ENCODE results near the gene PHLPP2.

PHLPP2 gene, protein sequence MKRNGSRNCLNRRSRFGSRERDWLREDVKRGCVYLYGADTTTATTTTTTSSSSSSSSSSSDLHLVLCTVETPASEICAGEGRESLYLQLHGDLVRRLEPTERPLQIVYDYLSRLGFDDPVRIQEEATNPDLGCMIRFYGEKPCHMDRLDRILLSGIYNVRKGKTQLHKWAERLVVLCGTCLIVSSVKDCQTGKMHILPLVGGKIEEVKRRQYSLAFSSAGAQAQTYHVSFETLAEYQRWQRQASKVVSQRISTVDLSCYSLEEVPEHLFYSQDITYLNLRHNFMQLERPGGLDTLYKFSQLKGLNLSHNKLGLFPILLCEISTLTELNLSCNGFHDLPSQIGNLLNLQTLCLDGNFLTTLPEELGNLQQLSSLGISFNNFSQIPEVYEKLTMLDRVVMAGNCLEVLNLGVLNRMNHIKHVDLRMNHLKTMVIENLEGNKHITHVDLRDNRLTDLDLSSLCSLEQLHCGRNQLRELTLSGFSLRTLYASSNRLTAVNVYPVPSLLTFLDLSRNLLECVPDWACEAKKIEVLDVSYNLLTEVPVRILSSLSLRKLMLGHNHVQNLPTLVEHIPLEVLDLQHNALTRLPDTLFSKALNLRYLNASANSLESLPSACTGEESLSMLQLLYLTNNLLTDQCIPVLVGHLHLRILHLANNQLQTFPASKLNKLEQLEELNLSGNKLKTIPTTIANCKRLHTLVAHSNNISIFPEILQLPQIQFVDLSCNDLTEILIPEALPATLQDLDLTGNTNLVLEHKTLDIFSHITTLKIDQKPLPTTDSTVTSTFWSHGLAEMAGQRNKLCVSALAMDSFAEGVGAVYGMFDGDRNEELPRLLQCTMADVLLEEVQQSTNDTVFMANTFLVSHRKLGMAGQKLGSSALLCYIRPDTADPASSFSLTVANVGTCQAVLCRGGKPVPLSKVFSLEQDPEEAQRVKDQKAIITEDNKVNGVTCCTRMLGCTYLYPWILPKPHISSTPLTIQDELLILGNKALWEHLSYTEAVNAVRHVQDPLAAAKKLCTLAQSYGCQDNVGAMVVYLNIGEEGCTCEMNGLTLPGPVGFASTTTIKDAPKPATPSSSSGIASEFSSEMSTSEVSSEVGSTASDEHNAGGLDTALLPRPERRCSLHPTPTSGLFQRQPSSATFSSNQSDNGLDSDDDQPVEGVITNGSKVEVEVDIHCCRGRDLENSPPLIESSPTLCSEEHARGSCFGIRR (N-terminal part only)

DNA sequence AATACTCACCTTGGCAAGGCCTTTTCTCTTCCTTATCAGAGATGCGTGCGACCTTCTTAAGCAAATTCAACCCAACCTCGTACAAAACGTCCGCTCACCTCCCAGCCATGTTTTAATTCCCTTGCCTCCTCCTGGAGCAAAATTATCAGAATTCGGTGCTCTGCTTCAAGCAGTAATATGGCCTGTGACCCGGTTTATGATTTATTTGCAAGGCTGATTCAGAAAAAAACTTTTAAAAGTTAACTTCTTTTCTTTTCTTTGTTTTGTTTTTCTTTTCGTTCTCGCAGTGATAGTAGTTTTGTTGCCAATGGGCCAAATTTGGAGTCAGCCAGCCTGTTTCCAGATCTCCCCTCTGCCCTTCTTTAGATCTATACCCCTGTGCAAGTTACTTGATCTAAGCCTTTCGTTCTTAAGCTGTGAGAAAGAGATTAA lies at the start of gene PHLPP2:
PHLPP2 (minus strand) TSS at position 382 of the 432 bp plus-strand sequence. CDS start 9,906 bp downstream, outside the sequence.
- DNase-seq, result no peak

DNA sequence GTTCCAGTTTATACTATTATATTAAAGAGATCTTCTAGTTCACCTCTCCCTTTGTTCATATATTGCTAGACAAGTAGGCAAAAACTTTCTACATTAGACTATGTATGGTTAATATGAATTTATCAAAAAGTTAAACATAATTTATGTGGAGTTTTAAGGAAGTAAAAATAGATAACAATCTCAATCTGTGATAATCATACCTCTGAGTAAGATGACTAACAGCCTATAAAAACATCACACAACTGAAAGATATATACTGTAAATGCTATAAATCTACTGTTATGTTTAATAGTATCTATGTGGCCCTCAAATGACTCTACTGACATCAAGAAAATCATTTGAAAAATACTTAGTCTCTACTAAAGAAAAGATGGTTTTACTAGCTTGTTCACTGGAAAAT lies 47.1 kb upstream of the PHLPP2 start:
- no peak for DNase-seq

DNA sequence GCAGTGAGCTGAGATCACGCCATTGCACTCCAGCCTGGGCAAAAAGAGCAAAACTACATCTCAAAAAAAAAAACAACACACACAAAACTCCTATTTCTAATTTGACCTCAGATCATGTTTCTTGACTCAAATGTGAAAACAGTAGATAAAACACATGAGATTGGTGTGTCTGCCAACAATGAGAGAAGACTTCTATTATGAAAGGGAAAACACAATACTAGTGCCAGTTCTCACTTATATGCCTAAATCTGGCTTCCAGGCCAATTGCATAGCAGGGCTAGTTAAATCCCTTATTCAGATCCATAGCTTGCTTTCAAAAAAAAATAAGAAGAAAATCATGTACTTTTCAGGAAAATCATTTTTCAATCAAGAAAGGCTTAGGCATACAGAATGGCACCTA lies 44.7 kb upstream of the PHLPP2 start:
- DNase-seq, result no peak

DNA sequence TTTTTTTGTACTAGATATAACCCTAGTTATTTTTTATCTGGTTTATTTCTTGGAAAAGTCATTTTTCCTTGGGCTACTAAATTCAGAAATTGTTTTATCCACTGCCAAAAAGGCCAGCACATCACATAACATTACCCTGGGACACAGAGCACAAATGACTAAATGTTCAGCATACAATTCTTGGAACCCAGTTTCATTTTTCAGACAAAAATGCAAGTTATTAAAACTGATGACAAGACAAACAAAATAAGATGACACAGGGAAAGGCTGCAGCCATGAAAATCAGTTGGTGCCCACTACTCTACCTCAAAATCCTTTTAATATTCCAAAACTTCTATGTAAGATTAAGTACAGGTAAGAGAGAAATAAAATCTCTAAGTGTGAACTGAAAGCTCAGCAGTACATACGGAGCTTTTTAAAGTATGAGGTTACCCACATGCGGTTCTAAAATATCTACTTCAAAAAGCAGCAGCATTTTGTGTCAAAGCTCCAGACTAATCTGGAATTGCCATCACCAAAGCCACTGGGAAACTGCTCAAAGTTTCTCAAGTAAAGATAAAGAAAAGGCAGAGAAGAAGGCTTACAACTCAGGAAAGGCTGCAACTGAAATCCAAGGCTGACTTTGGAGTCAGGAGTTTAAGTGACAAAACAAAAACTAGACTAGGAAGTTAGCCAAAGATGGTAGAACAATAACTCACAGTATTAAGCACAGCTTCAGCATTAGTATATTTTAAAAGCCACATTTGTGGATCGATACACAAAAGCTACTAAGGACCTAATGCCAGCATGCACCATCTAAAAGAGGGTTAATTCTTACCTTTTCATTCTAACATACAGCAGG lies 42.8 kb upstream of the PHLPP2 start:
- DNase-seq, result no peak

DNA sequence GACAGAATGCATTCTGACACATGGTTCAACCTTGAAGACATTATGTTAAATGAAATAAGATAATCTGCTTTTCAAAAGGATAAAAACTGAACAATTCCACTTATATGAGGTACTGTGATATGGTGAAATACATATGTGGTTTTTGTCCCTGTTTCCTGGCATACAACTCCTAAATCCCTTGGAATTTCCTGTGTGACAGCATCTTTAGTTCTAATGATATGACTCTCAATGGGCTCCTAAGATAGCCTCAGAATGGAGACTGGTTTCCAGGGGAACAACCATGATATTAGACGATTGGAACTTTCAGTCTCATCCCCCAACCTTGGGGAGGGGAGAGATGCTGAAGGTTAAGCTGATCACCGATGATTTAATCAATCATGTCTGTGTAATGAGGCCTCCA lies 37.7 kb upstream of the PHLPP2 start:
- no peak for DNase-seq

DNA sequence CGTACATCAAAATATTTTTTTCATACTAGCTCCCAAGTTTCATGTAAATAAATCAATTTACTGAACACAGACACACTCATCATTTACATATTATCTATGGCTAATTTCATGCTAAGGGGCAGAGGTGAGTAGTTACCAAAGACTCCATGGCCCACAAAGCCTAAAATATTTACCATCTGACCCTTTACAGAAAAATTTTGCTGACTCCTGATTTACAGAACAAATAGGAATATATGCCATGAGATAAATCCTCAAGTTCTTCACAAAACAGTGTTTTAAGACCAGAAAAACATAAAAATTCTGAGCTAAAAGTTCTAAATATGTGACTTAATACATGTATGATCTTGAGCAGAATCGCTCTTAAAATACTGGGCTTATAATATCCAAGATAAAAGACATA lies 36.6 kb upstream of the PHLPP2 start:
- no peak for DNase-seq

DNA sequence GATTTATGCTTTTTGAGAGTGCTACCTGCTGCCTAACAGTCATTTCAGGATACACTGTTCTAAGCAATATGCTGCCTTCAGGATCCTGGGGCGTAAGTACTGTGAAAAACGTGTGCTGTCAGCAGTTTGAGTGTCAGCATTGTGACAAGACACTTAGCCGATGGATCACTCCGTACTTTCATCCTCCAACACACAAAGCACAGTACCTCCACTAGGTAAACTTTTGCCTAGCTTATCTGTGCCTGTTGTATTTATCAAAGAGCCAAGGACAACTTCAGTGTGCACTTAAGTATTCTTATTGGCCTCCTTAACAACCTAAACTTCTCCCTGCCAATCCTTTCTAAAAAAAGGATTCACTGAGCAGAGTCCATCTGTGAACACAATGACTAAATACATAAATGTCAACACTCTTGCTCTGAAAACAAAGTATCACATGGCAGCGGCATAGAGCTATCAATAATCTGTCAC lies 33.8 kb upstream of the PHLPP2 start:
- no peak for DNase-seq

DNA sequence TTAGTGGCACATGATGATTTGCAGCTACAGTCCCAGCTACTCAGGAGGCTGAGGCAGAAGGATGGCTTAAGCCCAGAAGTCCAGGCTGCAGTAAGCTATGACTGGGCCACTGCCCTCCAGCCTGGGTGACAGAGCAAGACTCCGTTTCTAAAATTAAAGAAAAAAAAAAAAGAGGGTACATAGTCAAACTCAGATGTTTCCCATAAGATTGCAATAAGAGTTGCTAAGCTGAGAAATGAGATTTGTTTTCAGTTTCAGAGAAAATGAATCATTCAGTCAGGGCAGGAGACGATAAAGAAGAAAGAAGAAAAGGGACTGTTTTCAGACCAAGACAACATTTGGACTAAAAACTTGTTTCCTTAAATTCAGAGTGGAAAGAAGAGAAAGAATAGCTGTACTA lies 30.2 kb upstream of the PHLPP2 start:
- no peak for DNase-seq

DNA sequence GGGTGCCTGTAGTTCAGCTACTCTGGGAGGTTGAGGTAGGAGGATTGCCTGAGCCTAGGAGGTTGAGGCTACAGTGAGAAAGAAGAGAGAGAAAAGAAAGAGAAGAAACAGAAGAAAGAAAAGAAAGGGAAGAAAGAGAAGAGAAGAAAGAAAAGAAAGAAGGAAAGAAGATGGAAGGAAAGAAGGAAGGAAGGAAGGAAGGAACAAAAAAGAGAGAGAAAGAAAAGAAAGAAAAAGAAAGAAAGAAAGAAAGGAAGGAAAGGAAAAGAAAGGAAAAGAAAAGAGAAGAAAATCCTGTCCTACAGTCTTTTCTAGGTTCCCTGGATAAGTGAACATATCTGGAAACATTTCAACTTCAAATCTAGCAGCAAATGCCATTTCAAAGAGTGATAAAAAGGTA lies 29.6 kb upstream of the PHLPP2 start:
- no peak for DNase-seq

DNA sequence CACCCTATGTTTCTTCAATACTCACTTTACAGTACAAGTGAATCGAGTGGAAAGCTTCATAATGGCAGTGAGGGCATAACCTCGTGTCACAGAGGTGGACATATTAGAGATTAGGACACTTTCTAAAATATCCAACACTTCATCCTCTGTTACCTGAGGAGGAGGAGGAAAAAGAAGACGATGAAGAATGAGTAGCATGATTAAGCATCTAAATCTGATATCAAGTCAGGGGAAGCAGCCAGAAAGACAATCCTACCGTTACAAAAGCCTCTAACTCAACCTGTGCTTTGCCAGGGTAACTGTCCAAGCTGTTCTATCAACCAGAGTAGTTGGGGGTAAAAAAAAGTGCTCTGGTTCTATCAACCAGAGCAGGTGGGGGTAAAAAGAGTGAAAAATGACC lies 23.7 kb upstream of the PHLPP2 start:
- DNase-seq, result no peak

DNA sequence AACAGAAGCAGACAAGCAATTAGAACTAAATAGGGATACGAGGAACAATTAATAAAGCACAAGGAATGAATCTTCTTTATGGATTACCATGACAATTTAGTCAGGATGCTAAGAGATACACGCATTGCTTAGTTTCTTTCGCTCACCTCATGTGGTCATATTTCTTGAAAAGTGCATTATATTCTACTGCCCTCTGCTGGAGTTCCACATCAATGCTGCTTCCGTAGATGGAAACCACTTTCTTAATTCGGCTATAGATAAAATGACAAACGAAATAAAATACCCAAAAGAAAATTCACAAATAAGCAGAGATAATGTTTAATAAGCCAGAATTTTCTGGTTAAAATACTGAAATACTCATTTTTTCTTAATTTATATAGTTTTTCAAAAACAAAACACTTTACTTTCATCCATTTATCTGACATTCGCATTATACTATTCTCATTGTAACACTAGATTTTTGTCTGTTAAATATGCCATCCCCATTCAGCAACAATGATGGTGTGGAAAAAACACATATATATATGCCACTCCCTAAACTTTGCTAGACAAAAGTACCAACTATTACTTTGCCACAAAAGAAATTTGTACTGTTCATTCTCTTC lies 22.0 kb upstream of the PHLPP2 start:
- DNase-seq, result peak in 1 of 51 donors; percentile 24

DNA sequence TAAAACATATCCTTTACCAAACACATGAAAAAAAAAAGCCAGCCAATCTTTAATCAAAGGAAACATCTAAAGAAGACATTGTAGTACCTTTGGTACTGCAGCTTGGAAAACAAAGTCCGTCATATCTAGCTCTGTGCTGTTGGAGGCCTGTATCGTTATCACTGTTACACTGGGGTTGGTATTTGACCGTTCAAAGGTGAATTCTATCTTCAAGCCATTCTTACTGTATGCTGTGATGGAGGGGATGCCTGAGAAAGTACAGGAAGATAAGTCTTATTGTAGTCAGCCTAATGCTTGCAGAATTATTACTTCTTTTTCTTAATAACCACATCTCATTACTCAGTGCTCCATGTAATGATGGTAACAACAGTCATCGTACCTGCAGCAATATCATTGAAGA lies 14.4 kb upstream of the PHLPP2 start:
- DNase-seq, result no peak

DNA sequence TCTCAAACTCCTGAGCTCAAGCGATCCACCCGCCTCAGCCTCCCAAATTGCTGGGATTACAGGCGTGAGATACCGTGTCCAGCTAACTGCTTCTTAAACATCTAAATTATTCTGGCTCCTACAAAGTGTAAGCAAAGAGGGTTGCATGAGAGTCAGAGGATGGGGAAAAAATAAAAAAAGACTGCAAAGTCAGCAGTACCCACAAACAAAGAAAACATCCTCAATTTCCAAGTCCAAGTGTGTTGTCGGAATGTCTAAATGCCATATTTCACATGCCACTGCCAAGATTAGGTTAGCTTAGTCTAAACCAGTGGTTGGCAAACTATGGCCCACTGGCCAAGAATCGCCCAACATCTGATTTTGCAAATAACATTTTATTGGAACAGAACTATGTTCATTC lies 13.0 kb upstream of the PHLPP2 start:
- no peak for DNase-seq

DNA sequence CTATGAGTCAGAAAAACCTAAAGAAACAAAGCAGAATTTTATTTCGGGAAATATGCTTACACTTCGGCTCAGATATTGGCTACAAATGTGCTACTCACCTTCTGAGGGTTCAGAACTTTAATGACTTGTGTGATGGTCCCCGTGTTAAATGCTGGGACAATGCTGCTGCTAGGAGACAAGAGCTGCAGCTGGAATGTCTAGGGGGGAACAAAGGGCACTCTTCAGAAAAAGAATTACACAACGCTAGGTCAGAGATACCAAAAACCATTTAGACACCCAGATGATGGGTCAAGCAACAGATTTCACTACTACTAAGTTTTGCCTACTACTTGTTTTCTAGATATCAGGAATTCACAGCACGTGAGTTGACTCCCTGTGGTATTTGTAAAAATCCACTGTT lies 10.0 kb upstream of the PHLPP2 start:
- DNase-seq, result peak in 1 of 51 donors; percentile 16

DNA sequence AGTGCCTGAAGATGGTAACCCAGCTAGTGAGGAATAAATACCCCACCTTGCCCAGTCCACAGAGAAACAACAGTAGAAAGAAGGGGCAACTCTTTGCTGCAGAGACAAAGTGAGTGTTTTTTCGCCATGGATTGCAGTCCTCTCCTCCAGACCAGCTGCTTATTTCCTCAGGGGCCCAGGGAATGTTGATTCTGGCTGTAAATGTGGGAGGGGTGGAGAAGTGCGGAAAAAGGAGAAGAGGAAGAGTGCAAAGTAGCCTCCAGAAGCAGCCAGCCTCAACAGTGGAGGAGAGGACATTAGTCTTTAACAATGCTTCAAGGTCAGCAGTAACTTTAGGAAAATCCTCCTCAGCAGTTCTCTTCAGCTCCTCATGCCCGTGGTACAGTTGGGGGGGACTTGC lies 8.1 kb upstream of the PHLPP2 start:
- DNase-seq, result no peak

DNA sequence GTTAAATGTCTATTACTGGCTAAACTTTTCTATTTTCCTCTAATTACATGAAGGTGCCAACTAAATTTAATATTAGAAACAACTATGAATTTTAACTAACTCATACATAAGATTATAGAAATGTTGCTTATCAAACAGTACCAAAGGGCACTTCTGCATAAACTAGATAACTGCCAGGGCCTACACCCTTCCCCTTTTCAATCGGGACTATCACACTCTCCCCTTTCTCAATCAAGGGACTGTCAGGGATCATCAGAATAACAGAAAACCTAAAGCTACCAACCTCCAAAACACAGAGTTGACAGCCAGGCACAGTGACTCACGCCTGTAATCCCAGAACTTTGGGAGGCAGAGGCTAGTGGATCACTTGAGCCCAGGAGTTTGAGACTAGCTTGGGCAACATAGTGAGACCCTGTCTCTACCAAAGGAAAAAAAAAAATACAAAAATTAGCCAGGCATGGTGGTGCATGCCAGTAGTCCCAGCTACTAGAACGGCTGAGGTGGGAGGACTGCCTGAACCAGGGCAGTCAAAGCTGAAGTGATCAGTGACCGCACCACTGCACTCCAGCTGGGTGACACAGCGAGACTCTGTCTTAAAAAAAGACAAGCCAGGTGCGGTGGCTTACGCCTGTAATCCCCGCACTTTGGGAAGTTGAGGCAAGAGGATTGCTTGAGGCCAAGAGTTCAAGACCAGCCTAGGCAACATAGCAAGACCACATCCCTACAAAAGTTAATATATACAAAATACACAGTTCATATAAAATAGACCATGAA lies 3.2 kb upstream of the PHLPP2 start:
- no peak for DNase-seq

DNA sequence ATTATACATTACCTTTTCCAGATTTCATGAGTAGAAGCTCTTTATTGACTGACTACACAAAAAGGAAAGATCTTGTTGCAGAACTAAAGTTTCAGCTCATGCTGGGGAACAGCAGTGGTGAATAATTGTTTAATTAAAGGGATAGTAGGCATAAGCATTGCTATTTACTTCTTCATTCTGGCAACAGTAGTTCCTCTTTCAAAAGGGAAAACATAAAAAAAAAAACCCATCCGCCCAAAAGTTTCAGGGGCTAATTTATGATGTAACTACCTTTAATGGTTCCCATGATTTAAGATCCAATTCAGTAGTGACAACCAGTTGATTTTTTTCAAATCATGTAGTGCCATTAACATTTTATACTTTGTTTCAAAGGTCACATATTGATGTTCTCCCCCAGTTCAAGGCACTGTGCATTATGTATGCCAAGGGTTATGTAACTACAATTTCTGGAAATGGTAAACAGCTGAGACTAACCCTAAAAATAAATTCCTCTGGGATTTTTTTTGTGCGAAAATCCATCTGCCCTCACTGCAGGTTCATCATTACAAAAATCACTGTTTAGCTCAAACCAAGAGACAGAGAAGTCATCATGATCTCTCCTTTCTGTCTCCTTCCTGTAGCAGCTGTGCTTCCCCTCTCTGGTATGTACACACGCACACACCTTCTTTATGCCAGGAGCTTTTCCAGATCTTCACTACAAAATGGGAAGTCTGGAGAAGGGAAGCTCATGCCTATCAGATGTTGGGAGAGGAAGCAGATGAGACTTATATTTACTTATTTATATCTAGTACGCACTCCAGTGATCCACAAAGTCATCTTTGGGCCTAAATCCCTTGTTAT lies 2.2 kb upstream of the PHLPP2 start:
- DNase-seq, result no peak

DNA sequence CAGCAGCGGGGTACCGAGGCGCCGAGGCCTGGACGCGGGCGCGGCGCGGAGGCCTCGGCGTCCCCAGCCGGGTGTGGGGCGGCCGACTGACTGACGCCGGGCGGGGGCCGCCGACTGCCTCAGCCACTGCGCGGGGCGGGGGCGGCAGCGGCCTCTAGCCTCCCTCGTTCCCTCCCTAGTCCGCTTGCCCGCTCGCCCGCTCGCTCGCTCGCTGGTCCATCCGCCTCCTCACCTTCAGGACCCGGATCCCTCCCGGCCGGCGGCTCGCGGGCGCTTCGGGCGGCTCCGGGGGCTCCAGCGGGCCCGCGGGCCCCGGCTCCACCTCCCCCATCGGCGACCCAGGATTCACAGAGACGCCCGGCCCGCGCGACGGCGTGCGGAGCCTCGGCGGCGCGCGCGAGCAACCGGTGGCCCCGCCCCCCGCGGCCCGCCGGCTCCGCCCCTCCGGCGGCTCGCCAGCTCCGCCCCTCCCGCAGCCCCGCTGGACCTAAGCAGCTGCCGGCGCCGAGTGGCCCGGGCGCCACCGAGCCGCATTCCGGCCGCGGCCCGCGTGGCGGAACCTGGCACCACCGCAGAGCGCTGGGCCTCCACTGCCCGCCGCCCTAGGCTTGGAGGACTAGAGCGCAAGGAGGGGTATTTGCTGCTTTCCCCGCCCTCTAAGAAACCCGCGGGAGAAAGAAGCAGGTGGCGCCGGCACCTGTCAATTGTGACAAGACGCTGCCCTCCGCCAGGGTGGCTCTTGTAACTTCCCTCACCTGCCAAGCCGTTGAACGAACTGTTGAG lies 773 bp downstream of the PHLPP2 start:
- peak in 49 of 51 donors; percentile 29 to 88 (median 69) for DNase-seq
